ENCODE results near the gene FMOD.

The FMOD gene

GRCh38 chr1:203346060-203346768, 4.7 kb downstream of the FMOD start:
- H3K4me3 ChIP-seq (ENCODE audit: low read length in 2 of 2) = no peak overlapping the region
- H3K36me3 ChIP-seq (ENCODE audit: control insufficient read depth in 2 of 2, insufficient read depth in 2 of 2, low read length in 2 of 2) = peaks cover 0 to 3% of the 10 kb centered on the region in 2 donors
- no peaks in the 10 kb centered on the region for H3K27me3 ChIP-seq (ENCODE audit: control insufficient read depth in 2 of 2, insufficient read depth in 2 of 2, low read length in 2 of 2)
- H3K9me3 ChIP-seq (ENCODE audit: control insufficient read depth in 2 of 2, low read length in 2 of 2) = no peaks in the 10 kb centered on the region
- no peak overlapping the region for H3K9ac ChIP-seq (ENCODE audit: low read depth in 1 of 2, low read length in 2 of 2)
- no peak overlapping the region for H3K27ac ChIP-seq (ENCODE audit: low read depth in 2 of 2, low read length in 2 of 2)
- H3K4me1 ChIP-seq (ENCODE audit: control insufficient read depth in 2 of 2, insufficient read depth in 2 of 2, low read length in 2 of 2) = peaks cover 4 to 12% of the 10 kb centered on the region in 2 donors

GRCh38 chr1:203343956-203344754, 6.8 kb downstream of the FMOD start:
- H3K9me3 ChIP-seq (ENCODE audit: control insufficient read depth in 2 of 2, low read length in 2 of 2) = no peaks in the 10 kb centered on the region
- no peak overlapping the region for H3K9ac ChIP-seq (ENCODE audit: low read depth in 1 of 2, low read length in 2 of 2)
- H3K27ac ChIP-seq (ENCODE audit: low read depth in 2 of 2, low read length in 2 of 2) = no peak overlapping the region
- peaks cover 3 to 7% of the 10 kb centered on the region in 2 donors for H3K4me1 ChIP-seq (ENCODE audit: control insufficient read depth in 2 of 2, insufficient read depth in 2 of 2, low read length in 2 of 2)
- peaks cover 0 to 3% of the 10 kb centered on the region in 2 donors for H3K36me3 ChIP-seq (ENCODE audit: control insufficient read depth in 2 of 2, insufficient read depth in 2 of 2, low read length in 2 of 2)
- H3K4me3 ChIP-seq (ENCODE audit: low read length in 2 of 2) = no peak overlapping the region
- H3K27me3 ChIP-seq (ENCODE audit: control insufficient read depth in 2 of 2, insufficient read depth in 2 of 2, low read length in 2 of 2) = no peaks in the 10 kb centered on the region

GRCh38 chr1:203342192-203342940, 8.6 kb downstream of the FMOD start:
- Histone ChIP-seq H3K27ac (ENCODE audit: low read depth in 2 of 2, low read length in 2 of 2) (no peak overlapping the region), H3K4me3 (ENCODE audit: low read length in 2 of 2) (no peak overlapping the region), H3K9ac (ENCODE audit: low read depth in 1 of 2, low read length in 2 of 2) (peak overlapping the region in 1 of 2 donors; percentile 29), H3K9me3 (ENCODE audit: control insufficient read depth in 2 of 2, low read length in 2 of 2) (no peaks in the 10 kb centered on the region), H3K36me3 (ENCODE audit: control insufficient read depth in 2 of 2, insufficient read depth in 2 of 2, low read length in 2 of 2) (no peaks in the 10 kb centered on the region), H3K27me3 (ENCODE audit: control insufficient read depth in 2 of 2, insufficient read depth in 2 of 2, low read length in 2 of 2) (no peaks in the 10 kb centered on the region), H3K4me1 (ENCODE audit: control insufficient read depth in 2 of 2, insufficient read depth in 2 of 2, low read length in 2 of 2) (peaks cover 3 to 7% of the 10 kb centered on the region in 2 donors)

- peak overlapping the region in 1 of 2 donors; percentile 17 for H3K27ac ChIP-seq (ENCODE audit: low read depth in 2 of 2, low read length in 2 of 2)
- no peak overlapping the region for H3K4me3 ChIP-seq (ENCODE audit: low read length in 2 of 2)
- H3K9me3 ChIP-seq (ENCODE audit: control insufficient read depth in 2 of 2, low read length in 2 of 2) = no peaks in the 10 kb centered on the region
- H3K36me3 ChIP-seq (ENCODE audit: control insufficient read depth in 2 of 2, insufficient read depth in 2 of 2, low read length in 2 of 2) = no peaks in the 10 kb centered on the region
- peaks cover 3 to 10% of the 10 kb centered on the region in 2 donors for H3K4me1 ChIP-seq (ENCODE audit: control insufficient read depth in 2 of 2, insufficient read depth in 2 of 2, low read length in 2 of 2)
- H3K9ac ChIP-seq (ENCODE audit: low read depth in 1 of 2, low read length in 2 of 2) = no peak overlapping the region
- H3K27me3 ChIP-seq (ENCODE audit: control insufficient read depth in 2 of 2, insufficient read depth in 2 of 2, low read length in 2 of 2) = no peaks in the 10 kb centered on the region
Observed at GRCh38 chr1:203340112-203340790, 10.7 kb downstream of the FMOD start.

GRCh38 chr1:203338335-203339036, 12.4 kb downstream of the FMOD start:
- no peak overlapping the region for H3K9ac ChIP-seq (ENCODE audit: low read depth in 1 of 2, low read length in 2 of 2)
- no peaks in the 10 kb centered on the region for H3K36me3 ChIP-seq (ENCODE audit: control insufficient read depth in 2 of 2, insufficient read depth in 2 of 2, low read length in 2 of 2)
- H3K9me3 ChIP-seq (ENCODE audit: control insufficient read depth in 2 of 2, low read length in 2 of 2) = no peaks in the 10 kb centered on the region
- no peak overlapping the region for H3K4me3 ChIP-seq (ENCODE audit: low read length in 2 of 2)
- no peak overlapping the region for H3K27ac ChIP-seq (ENCODE audit: low read depth in 2 of 2, low read length in 2 of 2)
- H3K4me1 ChIP-seq (ENCODE audit: control insufficient read depth in 2 of 2, insufficient read depth in 2 of 2, low read length in 2 of 2) = peaks cover 3 to 10% of the 10 kb centered on the region in 2 donors
- no peaks in the 10 kb centered on the region for H3K27me3 ChIP-seq (ENCODE audit: control insufficient read depth in 2 of 2, insufficient read depth in 2 of 2, low read length in 2 of 2)

- H3K4me1 ChIP-seq (ENCODE audit: control insufficient read depth in 2 of 2, insufficient read depth in 2 of 2, low read length in 2 of 2) = peaks cover 0 to 3% of the 10 kb centered on the region in 2 donors
- peak overlapping the region in 1 of 2 donors; percentile 15 for H3K9ac ChIP-seq (ENCODE audit: low read depth in 1 of 2, low read length in 2 of 2)
- H3K4me3 ChIP-seq (ENCODE audit: low read length in 2 of 2) = no peak overlapping the region
- H3K27me3 ChIP-seq (ENCODE audit: control insufficient read depth in 2 of 2, insufficient read depth in 2 of 2, low read length in 2 of 2) = no peaks in the 10 kb centered on the region
- no peaks in the 10 kb centered on the region for H3K9me3 ChIP-seq (ENCODE audit: control insufficient read depth in 2 of 2, low read length in 2 of 2)
- H3K27ac ChIP-seq (ENCODE audit: low read depth in 2 of 2, low read length in 2 of 2) = no peak overlapping the region
- H3K36me3 ChIP-seq (ENCODE audit: control insufficient read depth in 2 of 2, insufficient read depth in 2 of 2, low read length in 2 of 2) = no peaks in the 10 kb centered on the region
Observed at GRCh38 chr1:203336097-203336496, 14.8 kb downstream of the FMOD start.

GRCh38 chr1:203335503-203335902, 15.4 kb downstream of the FMOD start:
- Histone ChIP-seq H3K36me3 (ENCODE audit: control insufficient read depth in 2 of 2, insufficient read depth in 2 of 2, low read length in 2 of 2) (no peaks in the 10 kb centered on the region), H3K27me3 (ENCODE audit: control insufficient read depth in 2 of 2, insufficient read depth in 2 of 2, low read length in 2 of 2) (no peaks in the 10 kb centered on the region), H3K9ac (ENCODE audit: low read depth in 1 of 2, low read length in 2 of 2) (no peak overlapping the region), H3K9me3 (ENCODE audit: control insufficient read depth in 2 of 2, low read length in 2 of 2) (no peaks in the 10 kb centered on the region), H3K27ac (ENCODE audit: low read depth in 2 of 2, low read length in 2 of 2) (no peak overlapping the region), H3K4me1 (ENCODE audit: control insufficient read depth in 2 of 2, insufficient read depth in 2 of 2, low read length in 2 of 2) (peaks cover 0 to 3% of the 10 kb centered on the region in 2 donors), H3K4me3 (ENCODE audit: low read length in 2 of 2) (no peak overlapping the region)

- H3K9ac ChIP-seq (ENCODE audit: low read depth in 1 of 2, low read length in 2 of 2) = no peak overlapping the region
- H3K4me3 ChIP-seq (ENCODE audit: low read length in 2 of 2) = no peak overlapping the region
- peaks cover 18 to 33% of the 10 kb centered on the region in 2 donors for H3K4me1 ChIP-seq (ENCODE audit: control insufficient read depth in 2 of 2, insufficient read depth in 2 of 2, low read length in 2 of 2)
- H3K27me3 ChIP-seq (ENCODE audit: control insufficient read depth in 2 of 2, insufficient read depth in 2 of 2, low read length in 2 of 2) = no peaks in the 10 kb centered on the region
- no peaks in the 10 kb centered on the region for H3K36me3 ChIP-seq (ENCODE audit: control insufficient read depth in 2 of 2, insufficient read depth in 2 of 2, low read length in 2 of 2)
- H3K9me3 ChIP-seq (ENCODE audit: control insufficient read depth in 2 of 2, low read length in 2 of 2) = no peaks in the 10 kb centered on the region
- H3K27ac ChIP-seq (ENCODE audit: low read depth in 2 of 2, low read length in 2 of 2) = no peak overlapping the region
Observed at GRCh38 chr1:203331224-203331623, 19.7 kb downstream of the FMOD start.

GRCh38 chr1:203328714-203329122, 22.2 kb downstream of the FMOD start:
- Histone ChIP-seq H3K9ac (ENCODE audit: low read depth in 1 of 2, low read length in 2 of 2) (peak overlapping the region; percentile 23 to 52), H3K4me3 (ENCODE audit: low read length in 2 of 2) (peak overlapping the region in 1 of 2 donors; percentile 37), H3K9me3 (ENCODE audit: control insufficient read depth in 2 of 2, low read length in 2 of 2) (no peaks in the 10 kb centered on the region), H3K4me1 (ENCODE audit: control insufficient read depth in 2 of 2, insufficient read depth in 2 of 2, low read length in 2 of 2) (peaks cover 43 to 55% of the 10 kb centered on the region in 2 donors), H3K36me3 (ENCODE audit: control insufficient read depth in 2 of 2, insufficient read depth in 2 of 2, low read length in 2 of 2) (no peaks in the 10 kb centered on the region), H3K27me3 (ENCODE audit: control insufficient read depth in 2 of 2, insufficient read depth in 2 of 2, low read length in 2 of 2) (no peaks in the 10 kb centered on the region), H3K27ac (ENCODE audit: low read depth in 2 of 2, low read length in 2 of 2) (peak overlapping the region; percentile 93 to 99)

Data from mucosa of rectum (tissue), 2 donors.